GM18520 (cell line): ENCODE data around the gene CCL4.
A peak's percentile ranks its signal among the peaks of the same experiment; 100 is the strongest.
"Not testable (repeated sequence)": the region's sequence is repeated elsewhere in the genome, so short reads cannot be mapped to it uniquely, and the experiment has no call there.

Experiments used
- ATAC-seq: cut with Tn5 transposase; IDR thresholded peaks from one replicate; pipeline ENCODE4 v1.9.1; 2021; ENCODE audit not compliant: unreplicated experiment

Gene CCL4

DNA sequence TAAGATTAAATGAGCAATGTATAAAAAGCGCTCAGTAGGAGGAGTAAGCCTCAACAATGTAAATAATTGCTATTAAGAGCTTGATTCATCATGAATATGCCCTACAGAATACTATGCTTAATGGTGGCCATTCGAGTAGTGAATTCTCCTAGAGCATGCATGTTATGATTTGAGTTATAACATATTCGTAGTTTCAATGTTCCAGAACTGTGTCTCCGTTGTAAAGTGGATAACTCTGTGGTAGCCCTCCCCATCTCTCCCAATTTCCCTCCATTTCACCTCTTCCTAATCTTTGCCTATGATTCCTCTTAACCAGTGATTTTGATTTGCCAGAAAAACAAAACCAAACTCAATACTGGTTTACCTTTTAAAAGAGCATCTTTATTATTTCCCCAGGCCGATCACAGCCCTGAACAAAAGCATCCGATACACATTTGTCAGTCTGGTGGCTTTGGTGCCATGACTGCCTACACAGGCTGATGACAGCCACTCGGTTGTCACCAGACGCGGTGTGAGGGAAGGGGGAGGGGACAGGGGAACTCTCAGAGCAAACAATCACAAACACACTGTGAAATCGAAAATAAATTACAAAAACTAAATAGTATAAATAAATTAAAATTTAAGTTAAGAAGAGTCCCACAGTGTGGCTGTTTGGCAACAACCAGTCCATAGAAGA is 15.6 kb upstream of the CCL4 start:
- ATAC-seq: not testable (repeated sequence)

DNA sequence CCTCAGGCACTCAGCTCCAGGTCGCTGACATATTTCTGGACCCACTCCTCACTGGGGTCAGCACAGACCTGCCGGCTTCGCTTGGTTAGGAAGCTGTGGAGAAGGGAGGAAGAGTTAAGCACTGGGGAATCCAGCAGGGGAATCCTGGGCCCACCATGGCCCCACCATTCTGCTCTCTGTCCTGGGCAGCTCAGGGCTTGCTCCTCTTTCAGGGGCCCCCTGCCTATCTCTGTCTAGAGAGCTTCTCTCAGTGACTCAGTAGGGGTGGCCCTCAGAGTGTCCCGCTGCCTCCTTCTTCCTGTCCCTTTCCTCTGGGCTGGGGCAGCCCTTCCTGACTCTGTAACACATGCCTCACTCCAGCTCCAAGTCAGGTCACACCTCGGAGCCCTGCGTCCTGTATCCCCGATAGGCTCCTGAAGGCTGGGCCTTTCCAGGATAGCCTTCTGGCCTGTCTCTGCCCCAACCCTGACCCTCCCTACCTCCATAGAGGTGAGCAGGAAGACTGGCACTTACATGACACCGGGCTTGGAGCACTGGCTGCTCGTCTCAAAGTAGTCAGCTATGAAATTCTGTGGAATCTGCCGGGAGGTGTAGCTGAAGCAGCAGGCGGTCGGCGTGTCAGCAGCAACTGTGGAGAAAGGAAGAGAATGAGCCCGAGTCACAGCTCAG is 14.8 kb upstream of the CCL4 start:
- ATAC-seq: no peak

DNA sequence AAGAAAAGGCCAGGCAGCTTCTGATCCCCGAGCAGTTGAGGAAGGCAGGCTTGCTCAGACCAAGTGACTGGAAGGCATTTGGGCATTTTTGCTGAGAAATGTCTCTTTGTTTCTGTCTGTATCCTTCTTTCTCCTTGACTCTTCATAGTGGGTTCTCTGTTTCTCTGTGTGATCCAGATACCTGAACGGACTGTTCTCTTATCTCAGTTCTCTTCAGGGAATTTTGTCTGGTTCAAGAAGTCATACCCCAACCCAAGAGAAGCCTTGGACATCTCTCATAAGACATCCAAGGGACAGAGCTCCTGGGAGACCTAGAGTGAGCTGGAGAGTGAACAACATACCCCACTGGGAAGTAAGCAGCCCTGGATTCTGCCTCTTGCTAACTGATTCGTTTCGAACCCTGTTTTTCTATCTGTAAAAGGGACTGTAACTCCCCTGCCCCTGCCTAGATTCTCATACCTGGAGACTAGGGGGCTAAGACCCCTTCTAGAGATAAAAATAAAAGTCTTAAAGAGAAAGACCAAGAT is 14.2 kb upstream of the CCL4 start:
- no peak for ATAC-seq

DNA sequence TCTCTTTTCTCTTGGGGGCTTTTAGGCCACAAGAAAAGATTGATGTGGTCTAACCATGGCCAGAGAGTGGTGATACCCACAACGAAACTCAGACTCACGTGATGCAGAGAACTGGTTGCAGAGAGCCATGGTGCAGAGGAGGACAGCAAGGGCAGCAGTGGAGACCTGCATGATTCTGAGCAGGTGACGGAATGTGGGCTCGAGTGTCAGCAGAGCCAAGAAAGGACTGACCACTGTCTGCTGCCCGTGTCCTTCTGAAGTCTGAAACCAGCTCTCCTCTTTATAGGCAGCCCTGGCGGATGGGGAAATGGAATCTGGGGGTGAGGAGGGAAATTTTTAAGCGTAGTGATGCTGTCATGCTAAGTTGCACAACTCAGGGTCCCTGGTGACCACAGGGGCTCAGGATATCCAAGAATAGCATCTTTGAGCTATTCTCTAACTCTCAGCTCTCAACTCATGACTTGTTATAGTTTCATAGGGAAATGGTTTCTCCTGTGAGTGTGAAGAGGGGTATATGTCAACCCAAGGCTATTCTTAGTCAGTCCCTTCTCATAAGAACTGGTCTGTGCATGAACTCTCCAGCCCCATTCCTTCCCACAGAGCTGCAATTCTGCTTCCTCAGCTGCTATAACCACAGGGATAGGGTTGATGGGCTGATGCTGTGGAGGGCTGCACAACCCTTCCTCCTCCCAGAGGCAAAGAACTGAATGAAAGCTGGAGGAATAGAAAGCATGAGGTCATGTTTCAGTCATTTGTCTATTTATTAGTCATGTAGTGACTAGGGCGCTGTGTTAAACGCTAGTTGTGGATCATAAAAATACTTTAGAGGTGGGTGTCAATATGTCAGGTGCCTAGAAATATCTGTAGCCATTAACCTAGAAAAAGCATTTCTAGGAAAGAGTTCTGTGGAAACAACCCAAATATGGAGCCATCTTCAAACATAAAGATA is 13.5 kb upstream of the CCL4 start, which contains the start of gene CCL3:
Gene CCL3, minus strand, starts transcription at position 256 of the 949 bp plus-strand sequence. Its CDS starts 85 bp downstream, at position 171.
- ATAC-seq: peak; percentile 48

DNA sequence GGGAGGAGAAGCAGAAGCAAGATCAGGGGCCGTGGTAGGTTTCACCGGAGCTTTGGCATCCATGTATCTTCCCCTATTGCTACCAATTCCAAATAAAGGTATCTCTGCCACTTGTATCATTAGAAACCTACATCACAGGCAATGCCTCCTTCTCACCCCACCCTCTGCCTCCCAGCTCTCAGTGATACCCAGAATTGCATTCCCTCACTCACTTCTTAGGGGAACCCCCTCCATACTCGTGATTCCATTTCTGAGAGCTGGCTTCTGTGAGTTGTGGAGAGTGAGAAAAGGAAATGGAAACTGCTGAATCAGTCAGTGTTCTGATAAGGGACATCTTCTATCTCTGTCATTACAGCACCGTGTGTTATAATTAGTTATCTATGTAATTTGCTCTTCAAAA is 11.4 kb upstream of the CCL4 start:
- ATAC-seq: no peak

DNA sequence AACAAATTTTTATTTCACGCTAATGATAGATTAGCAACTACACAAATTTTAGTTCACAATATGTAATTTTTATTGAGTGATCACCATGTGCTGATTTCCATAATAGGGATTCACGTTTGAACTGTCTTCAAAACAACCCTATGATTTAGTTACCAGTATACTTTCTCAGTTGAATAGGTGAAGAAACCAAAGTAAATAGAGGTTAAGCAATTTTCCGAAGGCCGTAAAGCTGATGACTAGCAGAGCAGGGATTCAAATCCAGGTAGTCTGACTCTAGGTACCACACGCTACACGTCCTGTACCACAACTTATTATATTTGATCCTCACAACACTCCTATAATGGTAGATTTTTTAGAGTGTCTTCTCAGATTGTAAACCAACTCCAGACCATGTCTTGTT is 10.9 kb upstream of the CCL4 start:
- not testable (repeated sequence) for ATAC-seq

DNA sequence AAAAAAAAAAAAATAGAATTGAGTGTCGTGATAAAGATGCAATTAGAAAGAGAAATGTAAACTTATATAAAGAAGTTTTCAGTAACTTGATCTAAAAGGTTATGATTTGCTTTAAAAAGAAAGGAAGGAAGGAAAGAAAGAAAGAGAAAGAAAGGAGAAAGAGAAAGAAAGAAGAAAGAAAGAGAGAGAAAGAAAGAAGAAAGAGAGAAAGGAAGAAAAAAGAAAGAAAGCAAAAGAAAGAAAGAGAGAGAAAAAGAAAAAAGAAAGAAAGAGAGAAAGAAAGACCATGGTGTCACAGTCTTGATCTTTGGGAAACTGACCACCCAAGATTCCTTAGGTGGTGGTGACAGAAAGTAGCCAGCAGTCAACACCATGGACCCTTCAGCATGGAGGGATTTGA is 9.4 kb upstream of the CCL4 start:
- no peak for ATAC-seq

DNA sequence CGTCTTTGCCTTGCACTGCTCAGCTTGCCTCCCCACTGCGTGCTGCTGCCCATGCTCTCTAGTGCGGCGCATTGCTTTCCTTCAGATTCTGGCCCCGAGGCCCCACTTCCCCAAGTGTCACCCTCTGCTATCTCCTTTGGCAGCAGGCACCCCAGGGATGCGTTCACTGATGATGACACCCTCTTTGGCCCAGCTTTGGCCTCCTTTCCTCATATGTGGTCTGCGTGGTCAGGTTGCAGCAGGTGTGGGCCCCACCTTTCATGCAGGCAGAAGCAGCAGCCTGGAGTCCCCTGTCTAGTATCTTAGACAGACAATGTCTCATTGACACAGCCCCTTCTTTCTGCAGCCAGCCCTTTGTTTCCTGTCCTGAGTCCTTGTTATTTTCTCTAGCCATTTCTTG is 8.9 kb upstream of the CCL4 start:
- ATAC-seq: no peak

DNA sequence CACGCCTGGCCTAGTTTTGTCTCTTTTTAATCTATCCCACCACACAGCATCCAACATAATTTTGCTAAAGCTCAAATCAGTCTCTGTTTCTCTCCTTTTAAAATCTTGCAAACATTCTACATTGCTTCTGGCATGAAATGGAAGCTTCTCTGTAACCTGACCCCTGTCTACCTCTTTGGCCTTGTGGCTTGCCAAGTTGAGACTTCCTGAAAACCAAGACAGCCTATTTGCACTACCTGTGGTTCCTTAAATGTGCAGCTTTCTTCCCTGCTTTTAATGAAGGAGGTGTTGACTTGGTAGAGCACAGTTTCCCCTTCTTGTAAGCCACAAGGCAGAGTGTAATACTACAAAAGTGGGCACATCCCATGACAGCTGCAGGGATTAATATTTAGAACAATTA is 7.6 kb upstream of the CCL4 start:
- ATAC-seq: no peak

DNA sequence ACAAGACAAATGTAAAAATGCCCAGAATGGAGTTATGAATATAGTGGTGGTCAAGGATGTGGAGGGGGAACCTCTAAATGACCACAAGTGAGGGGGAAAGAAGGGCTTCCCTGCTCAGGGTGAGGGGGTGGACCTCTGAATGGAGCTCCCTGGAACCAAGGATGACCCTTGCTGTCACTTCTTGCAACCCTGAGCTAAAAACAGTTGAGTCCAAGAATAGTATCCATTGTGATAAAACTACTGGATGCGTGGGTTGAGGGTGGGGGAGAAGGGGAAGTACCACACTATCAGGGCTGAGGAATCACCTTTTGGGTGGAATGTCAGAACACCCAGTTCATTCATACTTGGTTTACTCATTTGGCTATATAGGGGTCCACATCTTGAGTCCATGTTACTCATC is 4.6 kb upstream of the CCL4 start:
- not testable (repeated sequence) for ATAC-seq

DNA sequence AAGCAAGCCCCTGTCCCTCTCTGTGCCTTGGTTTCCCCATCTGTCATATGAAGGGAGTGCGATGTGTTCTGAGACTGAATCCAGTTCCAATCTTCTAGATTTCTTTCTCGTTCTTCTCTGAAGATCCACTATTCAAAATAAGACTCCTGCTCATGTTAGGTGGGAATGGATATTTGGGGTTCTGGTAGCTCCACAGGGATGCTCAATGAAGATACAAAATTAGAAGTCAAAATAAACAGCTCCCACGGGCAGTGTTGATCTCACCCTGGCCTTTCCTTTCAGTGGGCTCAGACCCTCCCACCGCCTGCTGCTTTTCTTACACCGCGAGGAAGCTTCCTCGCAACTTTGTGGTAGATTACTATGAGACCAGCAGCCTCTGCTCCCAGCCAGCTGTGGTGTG is 619 bp downstream of the CCL4 start:
- ATAC-seq: not testable (repeated sequence)

DNA sequence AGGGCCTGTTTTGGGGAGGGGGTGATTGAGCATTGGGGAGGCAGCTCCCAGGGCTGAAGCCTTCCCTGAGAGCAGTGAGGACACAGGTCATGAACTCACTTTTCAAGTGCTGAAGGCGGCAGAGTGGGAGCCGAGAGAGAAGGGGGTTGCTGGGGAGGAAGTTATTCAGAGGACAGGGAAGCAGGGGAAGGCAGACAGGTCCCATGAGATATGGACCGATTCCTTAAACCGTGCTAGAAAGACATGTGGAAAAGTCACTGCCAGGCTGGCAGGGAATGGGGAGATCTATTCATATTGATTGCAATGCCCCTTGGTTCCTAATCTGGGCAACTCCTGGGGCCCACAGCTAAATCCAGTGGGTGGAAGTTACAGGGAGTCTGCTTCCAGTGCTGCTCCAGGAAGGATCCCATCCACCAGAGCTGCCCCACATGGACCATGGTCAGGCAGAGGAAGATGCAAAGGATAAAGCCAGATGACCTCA is 1.1 kb downstream of the CCL4 start:
- no peak for ATAC-seq

DNA sequence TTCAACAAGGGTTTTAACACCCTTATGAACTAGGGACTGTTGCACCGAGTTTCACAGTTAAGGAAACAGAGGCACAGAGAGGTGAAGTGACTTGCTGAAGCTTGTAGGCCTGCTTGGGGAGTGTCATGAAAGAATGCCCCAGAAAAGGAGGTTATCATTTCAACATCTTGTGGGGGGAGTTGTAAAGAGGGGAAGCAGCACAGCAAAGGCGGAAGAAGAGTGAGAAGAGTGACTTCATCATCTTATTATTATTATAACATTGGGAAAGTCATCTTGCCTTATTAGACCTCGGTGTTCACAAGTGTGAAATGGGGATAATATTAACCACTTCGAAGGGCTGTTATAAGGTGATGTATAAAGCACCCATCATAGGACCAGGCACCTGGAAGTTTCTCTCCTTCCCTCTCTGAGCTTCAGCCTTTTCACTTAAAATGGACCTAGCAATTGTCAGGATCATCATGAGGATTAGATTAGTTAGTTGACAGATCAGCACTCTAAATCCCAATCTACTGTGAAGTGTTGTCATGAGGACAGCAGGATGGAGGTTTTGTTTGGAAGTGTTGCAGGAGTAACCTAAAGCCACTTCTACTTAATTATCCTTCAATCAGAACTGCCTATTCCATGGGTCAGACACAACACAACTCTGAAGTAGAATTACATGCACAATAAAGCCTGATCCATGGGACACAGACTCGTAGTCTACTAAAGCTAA is 2.3 kb downstream of the CCL4 start:
- ATAC-seq: no peak

DNA sequence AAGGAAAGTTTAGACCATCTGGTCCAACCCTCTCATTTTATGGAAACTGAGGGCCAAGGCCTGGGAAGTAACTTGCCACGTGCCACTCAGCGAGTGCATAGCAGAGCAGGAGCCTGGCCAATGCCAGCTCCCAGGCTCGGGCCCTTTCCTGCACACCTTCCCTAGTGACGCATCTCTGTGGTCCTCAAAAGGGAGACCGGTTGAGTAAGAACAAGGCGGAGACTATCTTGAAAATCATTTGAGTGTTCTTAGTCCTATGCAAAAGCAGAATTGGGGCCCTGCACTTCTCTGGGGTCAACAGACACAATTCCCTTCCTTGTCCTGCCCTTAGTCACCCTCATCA is 2.8 kb downstream of the CCL4 start:
- ATAC-seq: no peak

DNA sequence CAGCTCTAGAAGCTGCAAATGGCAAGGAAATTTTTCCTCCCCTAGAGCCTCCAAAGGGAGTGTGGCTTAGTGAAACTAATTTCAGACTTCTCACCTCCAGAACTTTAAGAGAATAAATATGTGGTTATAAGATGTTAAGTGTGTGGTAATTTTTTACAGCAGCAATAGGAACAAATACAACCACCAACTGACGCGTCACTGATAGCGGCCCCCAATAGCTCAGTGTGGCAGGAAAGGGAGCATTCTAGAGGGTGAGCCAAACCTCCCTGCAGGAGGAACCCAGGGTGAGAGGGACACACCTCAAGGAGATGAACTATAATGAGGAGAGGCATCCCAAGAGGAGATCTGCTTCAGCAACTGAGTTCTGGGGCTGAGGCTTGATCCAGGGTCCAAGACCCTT is 4.0 kb downstream of the CCL4 start:
- ATAC-seq: no peak

DNA sequence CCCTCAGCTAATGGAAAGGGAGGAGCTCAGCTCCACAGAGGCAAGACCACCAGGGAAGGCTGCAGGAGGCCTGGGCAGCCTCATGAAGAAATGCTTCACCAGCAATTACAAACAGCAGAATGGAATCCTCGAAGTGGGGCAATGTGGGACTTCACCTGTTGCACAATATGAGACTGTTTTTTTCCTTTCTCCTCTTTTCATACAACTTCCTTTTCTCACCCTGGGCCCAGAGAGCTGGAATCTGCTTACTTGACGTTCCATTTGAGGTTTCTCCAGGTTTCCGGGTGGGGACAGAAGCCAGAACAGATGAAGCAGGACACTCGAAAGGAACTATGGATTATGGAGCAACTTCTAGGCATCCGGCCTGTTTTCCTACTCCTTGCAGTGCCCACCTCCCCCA is 4.6 kb downstream of the CCL4 start:
- ATAC-seq: not testable (repeated sequence)

DNA sequence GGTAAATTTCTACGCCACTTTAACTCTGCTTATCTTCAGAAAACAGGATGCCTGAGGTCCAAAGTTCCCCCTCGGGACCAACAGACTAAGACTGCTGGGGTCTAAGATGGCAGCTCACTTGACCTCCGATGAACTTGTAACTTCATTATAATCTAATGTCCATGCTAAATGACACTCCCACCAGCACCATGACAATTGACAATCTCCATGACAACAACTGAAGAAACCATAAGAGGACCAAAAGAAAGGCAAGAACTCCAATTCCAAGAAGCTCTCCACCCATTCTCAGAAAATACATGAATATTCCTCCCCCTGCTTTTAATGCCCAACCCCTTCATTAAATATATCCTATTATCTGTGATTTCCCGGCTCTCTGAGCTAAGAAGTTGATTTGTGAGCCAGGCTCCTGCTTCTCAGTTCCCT is 7.5 kb downstream of the CCL4 start:
- ATAC-seq: no peak

DNA sequence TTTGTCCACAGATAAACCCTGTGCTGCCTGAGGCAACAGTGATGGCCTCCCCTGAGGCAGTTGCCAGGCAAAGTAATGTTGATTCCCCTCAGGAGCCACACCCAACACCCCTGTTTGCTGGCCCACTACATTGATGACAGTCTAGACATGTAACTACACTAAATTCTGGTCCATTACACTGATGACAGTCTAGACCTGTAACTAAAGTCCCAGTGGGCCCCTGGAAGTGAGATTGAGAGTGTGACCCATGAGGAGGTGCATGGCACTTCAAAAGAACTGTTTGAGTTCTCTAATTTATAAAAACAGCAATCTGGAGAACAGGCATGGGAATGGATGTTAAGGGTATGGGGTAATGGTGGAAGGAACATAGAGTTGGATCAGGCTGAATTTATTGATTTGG is 8.9 kb downstream of the CCL4 start:
- ATAC-seq: no peak

DNA sequence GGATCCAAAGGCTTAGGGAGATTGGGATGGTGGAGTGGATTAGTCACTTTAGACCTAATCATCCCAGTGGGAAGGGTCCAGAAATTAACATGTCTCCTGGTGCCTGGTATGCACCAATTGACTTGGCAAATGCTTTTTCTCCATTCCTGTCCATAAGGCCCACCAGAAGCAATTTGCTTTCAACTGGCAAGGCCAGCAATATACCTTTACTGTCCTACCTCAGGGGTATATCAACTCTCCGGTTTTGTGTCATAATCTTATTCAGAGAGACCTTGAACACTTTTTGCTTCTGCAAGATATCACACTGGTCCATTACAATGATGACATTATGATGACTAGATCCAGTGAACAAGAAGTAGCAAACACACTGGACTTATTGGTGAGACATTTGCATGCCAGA is 9.5 kb downstream of the CCL4 start:
- not testable (repeated sequence) for ATAC-seq

DNA sequence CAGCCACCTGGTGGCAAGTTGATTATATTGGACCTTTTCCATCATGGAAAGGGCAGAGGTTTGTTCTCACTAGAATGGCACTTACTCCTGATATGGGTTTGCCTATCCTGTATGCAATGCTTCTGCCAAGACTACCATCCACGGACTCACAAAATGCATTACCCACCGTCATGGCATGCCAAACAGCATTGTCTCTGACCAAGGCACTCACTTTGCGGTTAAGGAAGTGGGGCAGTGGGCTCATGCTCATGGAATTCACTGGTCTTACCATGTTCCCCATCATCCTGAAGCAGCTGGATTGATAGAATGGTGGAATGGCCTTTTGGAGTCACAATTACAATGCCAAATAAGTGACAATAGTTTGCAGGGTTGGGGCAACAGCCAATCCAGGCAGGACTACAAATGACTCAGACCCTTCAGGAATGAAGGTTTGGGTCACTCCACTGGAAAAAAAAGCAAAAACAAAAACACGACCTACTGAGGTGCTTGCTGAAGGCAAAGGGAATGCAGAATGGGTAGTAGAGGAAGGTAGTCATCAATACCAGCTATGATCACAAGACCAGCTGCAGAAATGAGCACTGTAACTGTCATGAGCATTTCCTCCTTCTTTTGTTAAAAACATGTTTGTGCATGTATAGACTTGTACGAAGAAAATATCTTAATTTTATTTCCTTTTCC is 11.5 kb downstream of the CCL4 start:
- not testable (repeated sequence) for ATAC-seq
